OCI-LY7 (cell line): ENCODE data around the gene OR8K1. TPM values are rescaled to one million over a fixed set of nuclear protein-coding genes. Genes with fewer than 3 reads are reported as not detected.

Experiments used
- BruUV-seq: library from RNA; stranded (reverse); fragments of 400-500 nt; replicated peaks from 2 replicates; lab custom pipeline; 2021; lab: Mats Ljungman, UMichigan
- CTCF ChIA-PET: fragments of 300-600 bp; sonication (Branson Sonifier 250); formaldehyde crosslinking; loops from one replicate; lab custom pipeline; 2022; ENCODE audit warnings: antibody characterized with exemption; ENCODE audit not compliant: unreplicated experiment; lab: Charles Lee
- POLR2A ChIA-PET: fragments of 300-600 bp; sonication (Branson Sonifier 250); formaldehyde crosslinking; loops from one replicate; lab custom pipeline; 2022; ENCODE audit warnings: antibody characterized with exemption; lab: Charles Lee
- DNase-seq: peaks from one replicate; pipeline ENCODE4 v3.0.0-alpha.2; 2015; ENCODE audit warnings: low spot score
- H2AFZ ChIP-seq: fragments of 200-600 bp; sonication (generic), shearing (Covaris generic); 2 replicates; pipeline ENCODE4 v1.6.1; 2014; ENCODE audit warnings: mild to moderate bottlenecking, antibody characterized with exemption, low read length, moderate library complexity
- H3K27ac ChIP-seq: fragments of 200-600 bp; sonication (generic); 2 replicates; pipeline ENCODE4 v1.5.1; 2014; ENCODE audit warnings: mixed run types, low read depth, mild to moderate bottlenecking, moderate library complexity, low read length, inconsistent platforms; ENCODE audit not compliant: poor library complexity, severe bottlenecking
- H3K36me3 ChIP-seq: fragments of 200-600 bp; sonication (generic); 2 replicates; pipeline ENCODE4 v1.6.1; 2014; ENCODE audit warnings: mild to moderate bottlenecking, antibody characterized with exemption, low read length, moderate library complexity, mixed read lengths; ENCODE audit not compliant: insufficient read depth
- H3K4me1 ChIP-seq: fragments of 200-600 bp; sonication (generic); 2 replicates; pipeline ENCODE4 v1.5.1; 2014; ENCODE audit warnings: mild to moderate bottlenecking, low read length; ENCODE audit not compliant: insufficient read depth, poor library complexity, severe bottlenecking
- H3K4me2 ChIP-seq: fragments of 200-600 bp; sonication (generic); 2 replicates; pipeline ENCODE4 v1.6.1; 2014; ENCODE audit warnings: mild to moderate bottlenecking, low read length
- H3K4me3 ChIP-seq: fragments of 200-600 bp; sonication (generic); 2 replicates; pipeline ENCODE4 v1.5.1; 2014; ENCODE audit warnings: mild to moderate bottlenecking, low read depth, low read length; ENCODE audit not compliant: poor library complexity, severe bottlenecking
- H3K79me2 ChIP-seq: fragments of 200-600 bp; sonication (generic); 2 replicates; pipeline ENCODE4 v1.6.1; 2016; ENCODE audit warnings: low read depth, mild to moderate bottlenecking, low read length, moderate library complexity, mixed read lengths; ENCODE audit not compliant: insufficient read depth
- H3K9me2 ChIP-seq: fragments of 200-600 bp; sonication (generic); 2 replicates; pipeline ENCODE4 v1.6.1; 2016; ENCODE audit warnings: mild to moderate bottlenecking, low read length, mixed read lengths; ENCODE audit not compliant: insufficient read depth
- H3K9me3 ChIP-seq: fragments of 200-600 bp; sonication (generic); 2 replicates; pipeline ENCODE4 v1.6.1; 2014; ENCODE audit warnings: mild to moderate bottlenecking, mixed run types, low read length, mixed read lengths
- H4K20me1 ChIP-seq: fragments of 200-600 bp; sonication (generic); 2 replicates; pipeline ENCODE4 v1.6.1; 2014; ENCODE audit warnings: mild to moderate bottlenecking, antibody characterized with exemption, low read length, moderate library complexity, mixed read lengths; ENCODE audit not compliant: insufficient read depth
- CTCF ChIP-seq: fragments of 200-600 bp; sonication (generic); conservative IDR thresholded peaks from 2 replicates; pipeline ENCODE4 v1.5.1; 2014; ENCODE audit warnings: mild to moderate bottlenecking, antibody characterized with exemption, low read length, moderate library complexity, mixed read lengths
- EZH2phosphoT487 ChIP-seq: fragments of 200-600 bp; sonication (generic); IDR thresholded peaks from 2 replicates; pipeline ENCODE4 v1.6.1; 2018; ENCODE audit warnings: low read depth, borderline replicate concordance, mild to moderate bottlenecking, mixed run types, antibody characterized with exemption, low read length, moderate library complexity, mixed read lengths
- intact Hi-C: fragments of 100-400 bp; cut with micrococcal nuclease; formaldehyde crosslinking; loops from one replicate; pipeline ENCODE4 v1.10.0; 2022; ENCODE audit not compliant: unreplicated experiment
- total RNA-seq, 2 experiments: library from RNA; depleted of rRNA in 1 of 2; stranded (reverse); fragments of >200 nt in 1 of 2; shearing (Covaris generic) in 1 of 2; gene quantifications; 2 replicates each; pipeline ENCODE4 v1.2.3, GENCODE V29; 2014 to 2022

The OR8K1 gene
- total RNA-seq, 2 experiments from 2014 or later: not detected

GRCh38 chr11:56380120-56380519 lies 34.3 kb downstream of the OR8K1 start:
- no peaks in the 10 kb centered on the region for H3K9me3 ChIP-seq
- no peaks in the 10 kb centered on the region for H3K9me2 ChIP-seq
- H3K36me3 ChIP-seq: no peaks in the 10 kb centered on the region
- DNase-seq: no peak
- BruUV-seq: no TSS peak
- CTCF ChIA-PET: no interaction called here
- H4K20me1 ChIP-seq: no peaks in the 10 kb centered on the region
- H3K4me2 ChIP-seq: no peak overlapping the region
- H3K27ac ChIP-seq: no peak overlapping the region
- POLR2A ChIA-PET: no interaction called here
- H2AFZ ChIP-seq: no peak overlapping the region
- H3K79me2 ChIP-seq: no peaks in the 10 kb centered on the region
- no peak overlapping the region for H3K4me3 ChIP-seq
- intact Hi-C loops: no loop called here
- TF ChIP-seq CTCF: no peak
- no peak for TF ChIP-seq EZH2phosphoT487
- no peaks in the 10 kb centered on the region for H3K4me1 ChIP-seq

- no peaks in the 10 kb centered on the region for H3K79me2 ChIP-seq
- H3K9me3 ChIP-seq: no peaks in the 10 kb centered on the region
- intact Hi-C loops: no loop called here
- H3K9me2 ChIP-seq: no peaks in the 10 kb centered on the region
- POLR2A ChIA-PET: no interaction called here
- no peak for DNase-seq
- no peaks in the 10 kb centered on the region for H3K36me3 ChIP-seq
- no peaks in the 10 kb centered on the region for H3K4me1 ChIP-seq
- no peak overlapping the region for H3K4me3 ChIP-seq
- no peak overlapping the region for H3K27ac ChIP-seq
- no peak overlapping the region for H2AFZ ChIP-seq
- CTCF ChIA-PET: no interaction called here
- no peak overlapping the region for H3K4me2 ChIP-seq
- BruUV-seq: no TSS peak
- TF ChIP-seq EZH2phosphoT487: no peak
- TF ChIP-seq CTCF: no peak
- no peaks in the 10 kb centered on the region for H4K20me1 ChIP-seq
These were observed 48.5 kb downstream of the OR8K1 start for GRCh38 chr11:56394381-56394780.

- BruUV-seq: no TSS peak
- intact Hi-C loops: no loop called here
- Histone ChIP-seq H3K4me1 (no peaks in the 10 kb centered on the region), H3K79me2 (no peaks in the 10 kb centered on the region), H3K9me2 (no peaks in the 10 kb centered on the region), H3K4me2 (no peak overlapping the region), H2AFZ (no peak overlapping the region), H3K36me3 (no peaks in the 10 kb centered on the region), H3K27ac (no peak overlapping the region), H3K9me3 (no peaks in the 10 kb centered on the region), H3K4me3 (no peak overlapping the region), H4K20me1 (no peaks in the 10 kb centered on the region)
- CTCF ChIA-PET: no interaction called here
- TF ChIP-seq CTCF (0 out of 2 replicates have a peak, but pooled peaks have one; percentile 26), EZH2phosphoT487 (no peak)
- no peak for DNase-seq
- POLR2A ChIA-PET: no interaction called here
These were observed 50.2 kb downstream of the OR8K1 start for GRCh38 chr11:56396047-56396446.

Other genes starting within 250 kb of the OR8K1 start
- gene OR8H2, start 242.4 kb upstream of the OR8K1 start, total RNA-seq (2014; rRNA removed; shearing (Covaris generic)): not detected in 2 replicates
- gene OR8H2, start 242.4 kb upstream of the OR8K1 start, total RNA-seq (2022): not detected in 2 replicates
- not detected in 2 replicates for gene OR8H3, start 223.7 kb upstream of the OR8K1 start, total RNA-seq (2014; rRNA removed; shearing (Covaris generic))
- not detected in 2 replicates for gene OR8H3, start 223.7 kb upstream of the OR8K1 start, total RNA-seq (2022)
- gene OR8J3, start 205.8 kb upstream of the OR8K1 start, total RNA-seq (2014; rRNA removed; shearing (Covaris generic)): not detected in 2 replicates
- not detected in 2 replicates for gene OR8J3, start 205.8 kb upstream of the OR8K1 start, total RNA-seq (2022)
- not detected in 2 replicates for gene OR8K5, start 185.7 kb upstream of the OR8K1 start, total RNA-seq (2014; rRNA removed; shearing (Covaris generic))
- not detected in 2 replicates for gene OR8K5, start 185.7 kb upstream of the OR8K1 start, total RNA-seq (2022)
- not detected in 2 replicates for gene OR5J2, start 169.4 kb upstream of the OR8K1 start, total RNA-seq (2014; rRNA removed; shearing (Covaris generic))
- not detected in 2 replicates for gene OR5J2, start 169.4 kb upstream of the OR8K1 start, total RNA-seq (2022)
- gene OR5T2, start 111.8 kb upstream of the OR8K1 start, total RNA-seq (2014; rRNA removed; shearing (Covaris generic)): not detected in 2 replicates
- gene OR5T2, start 111.8 kb upstream of the OR8K1 start, total RNA-seq (2022): not detected in 2 replicates
- not detected in 2 replicates for gene OR5T3, start 93.8 kb upstream of the OR8K1 start, total RNA-seq (2014; rRNA removed; shearing (Covaris generic))
- not detected in 2 replicates for gene OR5T3, start 93.8 kb upstream of the OR8K1 start, total RNA-seq (2022)
- gene OR5T1, start 71.9 kb upstream of the OR8K1 start, total RNA-seq (2014; rRNA removed; shearing (Covaris generic)): not detected in 2 replicates
- gene OR5T1, start 71.9 kb upstream of the OR8K1 start, total RNA-seq (2022): not detected in 2 replicates
- gene OR8H1, start 53.8 kb upstream of the OR8K1 start, total RNA-seq (2014; rRNA removed; shearing (Covaris generic)): not detected in 2 replicates
- not detected in 2 replicates for gene OR8H1, start 53.8 kb upstream of the OR8K1 start, total RNA-seq (2022)
- not detected in 2 replicates for gene OR8K3, start 30.9 kb upstream of the OR8K1 start, total RNA-seq (2014; rRNA removed; shearing (Covaris generic))
- not detected in 2 replicates for gene OR8K3, start 30.9 kb upstream of the OR8K1 start, total RNA-seq (2022)
- gene OR8J1, start 8.3 kb downstream of the OR8K1 start, total RNA-seq (2014; rRNA removed; shearing (Covaris generic)): not detected in 2 replicates
- not detected in 2 replicates for gene OR8J1, start 8.3 kb downstream of the OR8K1 start, total RNA-seq (2022)
- gene OR8U1, start 29.6 kb downstream of the OR8K1 start, total RNA-seq (2014; rRNA removed; shearing (Covaris generic)): not detected in 2 replicates
- not detected in 2 replicates for gene OR8U1, start 29.6 kb downstream of the OR8K1 start, total RNA-seq (2022)
- gene OR5AL1, start 66.7 kb downstream of the OR8K1 start, total RNA-seq (2014; rRNA removed; shearing (Covaris generic)): not detected in 2 replicates
- gene OR5AL1, start 66.7 kb downstream of the OR8K1 start, total RNA-seq (2022): not detected in 2 replicates
- not detected in 2 replicates for gene OR5M3, start 127.3 kb downstream of the OR8K1 start, total RNA-seq (2014; rRNA removed; shearing (Covaris generic))
- gene OR5M3, start 127.3 kb downstream of the OR8K1 start, total RNA-seq (2022): not detected in 2 replicates
- not detected in 2 replicates for gene OR5M8, start 145.3 kb downstream of the OR8K1 start, total RNA-seq (2014; rRNA removed; shearing (Covaris generic))
- gene OR5M8, start 145.3 kb downstream of the OR8K1 start, total RNA-seq (2022): not detected in 2 replicates
- not detected in 2 replicates for gene OR5M11, start 197.2 kb downstream of the OR8K1 start, total RNA-seq (2014; rRNA removed; shearing (Covaris generic))
- not detected in 2 replicates for gene OR5M11, start 197.2 kb downstream of the OR8K1 start, total RNA-seq (2022)
- not detected in 2 replicates for gene OR5M10, start 231.7 kb downstream of the OR8K1 start, total RNA-seq (2014; rRNA removed; shearing (Covaris generic))
- not detected in 2 replicates for gene OR5M10, start 231.7 kb downstream of the OR8K1 start, total RNA-seq (2022)